ENCODE results near the gene ZHX3.
A peak's percentile ranks its signal among the peaks of the same experiment; 100 is the strongest.
"Not testable (repeated sequence)": the region's sequence is repeated elsewhere in the genome, so short reads cannot be mapped to it uniquely, and the experiment has no call there.

ZHX3 gene

DNA sequence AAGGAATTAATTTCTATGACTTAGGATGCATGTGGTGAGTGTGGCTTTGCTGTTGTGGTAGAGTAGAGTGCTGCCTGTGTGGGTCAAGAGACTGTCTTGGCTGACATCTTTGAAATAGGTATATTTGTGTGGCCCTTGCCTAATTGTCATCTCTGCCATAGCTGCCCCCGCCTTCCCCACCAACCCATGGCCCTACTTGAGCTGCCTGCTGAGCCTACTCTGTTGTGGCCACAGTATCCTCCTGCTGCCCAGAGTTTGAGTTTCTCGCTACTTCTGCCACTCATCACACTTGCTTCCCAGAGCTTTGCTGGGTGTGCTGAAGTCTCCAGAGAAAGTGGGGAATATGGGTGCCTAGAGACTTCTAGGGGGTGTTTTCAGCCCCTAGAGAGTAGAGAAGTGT is 172.2 kb downstream of the ZHX3 start:
- DNase-seq = no peak

DNA sequence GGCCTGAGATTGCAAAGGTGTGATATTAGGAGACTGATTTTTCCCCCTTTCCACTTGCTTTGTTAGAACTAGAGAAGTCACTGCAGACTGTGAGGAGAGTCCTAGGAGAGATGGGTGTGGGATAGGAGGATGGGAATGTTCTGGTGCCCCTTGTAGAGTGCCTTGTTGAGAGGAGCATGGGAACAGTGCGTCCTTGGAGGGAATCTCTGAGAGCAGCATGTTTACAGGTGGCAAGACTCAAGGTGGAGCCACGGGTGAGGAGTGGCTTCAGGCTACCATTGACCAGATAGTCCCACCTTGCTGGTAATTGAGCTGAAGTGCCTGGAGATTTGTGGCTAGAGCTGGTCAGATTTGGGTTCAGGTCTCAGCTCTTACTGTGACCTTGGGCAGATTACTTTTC is 174.2 kb downstream of the ZHX3 start:
- DNase-seq = no peak

DNA sequence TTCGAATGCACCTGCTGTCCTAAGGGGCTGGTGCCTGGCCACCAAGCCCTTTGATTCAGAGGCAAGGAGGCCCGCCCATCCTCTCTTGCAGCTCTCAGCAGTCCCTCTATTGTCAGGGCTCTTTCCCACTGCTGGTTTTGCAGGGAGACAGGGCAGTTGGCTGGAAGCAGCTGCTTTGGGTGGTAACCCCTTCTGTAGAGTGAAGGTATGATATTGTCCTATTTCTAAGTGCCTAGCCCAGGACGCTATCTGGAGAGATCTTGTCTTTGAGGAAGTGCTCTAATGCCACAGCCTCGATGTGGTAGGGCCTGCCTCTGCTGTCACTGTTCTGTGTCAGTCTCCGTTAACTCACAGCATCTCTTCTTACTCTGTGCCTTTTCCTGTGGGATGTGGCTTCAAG is 174.6 kb downstream of the ZHX3 start:
- no peak for DNase-seq

DNA sequence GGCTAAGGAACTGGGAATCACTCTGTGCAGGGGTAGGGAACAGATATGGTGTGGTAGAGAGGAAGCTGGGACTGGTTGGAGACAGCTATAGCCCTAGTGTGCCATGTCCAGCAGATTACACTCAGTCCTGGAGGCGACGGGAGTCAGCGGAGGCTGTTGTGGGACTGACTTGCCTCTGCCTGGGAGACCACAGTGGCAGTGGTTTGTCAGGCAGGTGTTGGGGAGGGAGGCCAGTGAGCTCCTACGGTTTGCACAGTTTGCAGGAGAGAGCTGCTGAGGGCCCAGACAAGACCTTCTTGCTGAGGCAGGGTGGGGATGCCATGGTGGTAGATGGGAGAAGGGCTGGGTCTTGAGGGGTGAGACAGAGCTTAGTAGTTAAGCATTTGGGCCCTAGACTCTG is 175.3 kb downstream of the ZHX3 start:
- DNase-seq = no peak

DNA sequence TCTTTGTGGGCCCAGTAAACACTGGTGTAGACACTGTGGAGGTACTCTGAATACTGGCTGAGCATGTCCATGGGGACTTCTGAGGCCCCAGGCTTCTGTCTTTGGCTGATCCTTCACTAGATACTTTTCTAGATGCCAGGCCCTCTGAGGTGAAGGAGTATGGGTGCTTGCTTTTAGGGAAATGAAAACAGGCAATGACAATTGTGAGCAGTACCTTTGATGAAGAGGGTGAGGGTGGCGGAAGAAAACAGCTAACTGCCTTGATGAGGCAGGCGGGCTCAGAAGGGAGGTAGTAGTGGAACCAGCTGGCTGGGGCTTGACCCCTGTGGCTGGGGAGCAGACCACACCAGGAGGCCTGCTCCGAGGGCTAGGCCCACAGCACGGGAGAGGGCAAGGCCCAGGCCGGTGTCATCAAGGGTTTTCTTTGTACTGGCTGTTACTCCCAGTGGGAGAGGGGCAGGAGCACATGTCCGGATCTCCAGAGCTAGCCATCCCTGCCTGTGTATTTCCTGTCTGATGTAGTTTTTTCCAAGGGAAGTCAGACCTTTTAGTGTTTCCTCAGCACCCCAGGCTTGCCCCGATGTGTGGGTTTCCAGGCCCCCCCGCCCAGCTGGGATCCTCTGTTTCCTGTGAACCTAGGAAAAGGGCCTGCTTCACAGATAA is 176.2 kb downstream of the ZHX3 start:
- DNase-seq = no peak

DNA sequence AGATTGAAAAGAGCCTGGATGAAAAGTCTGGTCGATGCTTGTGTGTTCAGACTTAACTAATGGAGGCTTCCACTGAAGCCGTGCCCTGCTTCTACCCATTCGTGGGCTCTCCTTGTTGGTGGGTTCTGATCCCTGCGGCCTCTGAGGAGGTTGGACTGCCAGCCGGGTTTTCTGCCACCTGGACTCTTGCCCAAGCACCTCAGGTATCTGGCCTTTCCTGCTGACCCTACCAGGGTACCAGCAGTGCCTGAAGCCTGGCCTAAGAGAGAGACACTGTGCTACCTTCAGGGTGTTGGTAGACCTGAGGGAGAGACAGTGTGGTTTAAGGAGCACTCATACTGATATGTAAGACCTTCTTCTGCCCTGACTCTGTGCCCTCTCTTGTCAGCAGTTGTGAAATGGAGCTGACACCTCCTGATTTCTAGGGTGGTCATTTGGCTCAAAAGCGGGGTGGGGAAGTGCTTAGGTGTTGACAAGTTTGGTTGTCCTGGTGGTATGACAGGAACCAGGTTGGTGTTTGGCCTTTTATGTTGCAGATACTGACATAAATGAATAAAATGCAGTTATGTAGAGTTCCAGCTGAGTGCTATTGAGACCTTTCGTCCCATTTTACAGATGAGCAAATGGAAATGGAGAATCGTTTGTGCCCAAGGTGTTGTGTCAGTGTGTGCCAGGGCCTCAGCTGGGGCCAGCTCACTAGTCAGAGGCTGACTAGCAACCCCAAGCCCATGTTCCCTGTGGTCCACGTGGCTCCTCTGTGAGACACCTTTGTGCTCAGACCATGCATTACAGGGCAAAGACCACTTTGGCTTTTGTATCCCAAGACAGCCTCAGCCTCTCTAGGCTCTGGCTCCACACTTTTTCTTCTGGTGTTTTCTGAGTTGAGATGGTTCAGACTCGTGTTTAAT is 177.1 kb downstream of the ZHX3 start:
- no peak for DNase-seq

DNA sequence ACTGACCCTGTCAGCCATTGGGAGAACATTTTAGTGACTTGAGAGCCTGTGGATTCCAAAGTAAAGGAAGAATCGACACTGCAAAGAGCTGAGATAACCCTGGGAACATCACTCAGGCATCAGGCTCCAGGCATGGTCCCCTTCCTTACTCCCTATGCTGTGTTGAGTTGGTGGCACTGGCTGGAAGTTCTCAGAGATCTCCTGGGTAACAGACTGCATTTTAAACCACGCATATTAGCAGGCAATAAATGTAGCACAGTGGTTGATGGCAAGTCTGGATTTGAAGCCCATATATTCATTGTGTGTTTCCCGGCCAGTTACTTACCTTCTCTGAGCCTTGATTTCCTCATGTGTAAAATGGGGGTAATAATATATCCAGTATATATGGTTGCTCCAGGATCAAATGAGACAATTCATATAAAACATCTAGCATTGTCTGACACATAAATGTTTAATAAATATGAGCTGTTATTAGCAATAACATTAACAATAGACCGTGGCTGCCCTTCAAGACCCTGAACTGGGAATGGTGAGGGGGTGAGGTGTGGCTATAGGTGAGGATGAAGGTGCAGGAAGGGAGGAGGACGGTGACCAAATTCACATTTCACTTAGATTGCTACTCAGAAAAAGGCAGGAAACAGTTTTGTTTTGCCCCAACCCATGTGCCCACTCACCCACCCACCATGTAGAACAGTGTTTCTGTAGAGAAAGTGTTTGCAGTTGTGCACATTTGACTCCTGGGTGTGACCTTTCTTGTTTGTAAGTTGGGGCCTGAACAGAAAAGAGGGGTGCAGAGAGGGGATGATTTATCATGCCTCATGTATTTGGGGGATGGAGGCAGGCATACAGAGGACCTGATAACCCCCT is 178.1 kb downstream of the ZHX3 start:
- no peak for DNase-seq

DNA sequence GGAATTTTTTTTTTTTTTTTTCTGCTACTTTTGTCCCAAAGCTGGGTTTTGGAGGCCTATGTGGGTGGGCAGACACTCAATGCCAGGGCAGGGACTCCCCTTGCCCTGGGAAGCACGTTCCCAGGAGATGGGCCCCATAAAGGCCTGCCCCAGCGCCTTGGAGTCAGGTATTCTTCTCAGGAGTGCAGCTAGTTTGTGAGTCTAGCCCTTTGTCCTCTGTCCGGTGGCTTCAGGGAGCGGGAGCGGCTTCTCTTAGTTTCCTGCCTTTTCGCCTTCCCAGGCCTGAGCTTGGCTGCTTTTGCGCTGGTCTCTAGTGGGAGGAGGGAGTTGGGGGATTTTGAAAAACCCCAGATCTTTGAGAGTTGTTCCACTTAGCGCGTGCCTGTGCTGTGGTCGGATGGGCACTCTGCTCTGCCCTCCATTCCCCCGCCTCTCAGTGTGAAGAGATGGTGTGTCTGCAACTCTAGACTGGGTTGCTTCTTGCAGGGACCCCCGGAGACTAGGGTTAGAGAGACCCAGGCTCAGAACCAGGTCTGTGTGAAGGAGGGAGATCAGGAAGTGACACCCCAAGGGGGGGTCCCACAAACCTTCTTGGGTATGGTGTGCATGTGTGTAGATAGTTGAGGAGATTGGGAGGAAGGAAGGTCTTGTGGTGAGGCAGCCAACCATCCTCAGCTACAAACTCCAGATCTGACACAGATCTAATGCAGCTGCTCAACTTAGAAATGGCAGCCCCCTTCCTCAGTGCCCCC is 178.9 kb downstream of the ZHX3 start:
- no peak for DNase-seq

DNA sequence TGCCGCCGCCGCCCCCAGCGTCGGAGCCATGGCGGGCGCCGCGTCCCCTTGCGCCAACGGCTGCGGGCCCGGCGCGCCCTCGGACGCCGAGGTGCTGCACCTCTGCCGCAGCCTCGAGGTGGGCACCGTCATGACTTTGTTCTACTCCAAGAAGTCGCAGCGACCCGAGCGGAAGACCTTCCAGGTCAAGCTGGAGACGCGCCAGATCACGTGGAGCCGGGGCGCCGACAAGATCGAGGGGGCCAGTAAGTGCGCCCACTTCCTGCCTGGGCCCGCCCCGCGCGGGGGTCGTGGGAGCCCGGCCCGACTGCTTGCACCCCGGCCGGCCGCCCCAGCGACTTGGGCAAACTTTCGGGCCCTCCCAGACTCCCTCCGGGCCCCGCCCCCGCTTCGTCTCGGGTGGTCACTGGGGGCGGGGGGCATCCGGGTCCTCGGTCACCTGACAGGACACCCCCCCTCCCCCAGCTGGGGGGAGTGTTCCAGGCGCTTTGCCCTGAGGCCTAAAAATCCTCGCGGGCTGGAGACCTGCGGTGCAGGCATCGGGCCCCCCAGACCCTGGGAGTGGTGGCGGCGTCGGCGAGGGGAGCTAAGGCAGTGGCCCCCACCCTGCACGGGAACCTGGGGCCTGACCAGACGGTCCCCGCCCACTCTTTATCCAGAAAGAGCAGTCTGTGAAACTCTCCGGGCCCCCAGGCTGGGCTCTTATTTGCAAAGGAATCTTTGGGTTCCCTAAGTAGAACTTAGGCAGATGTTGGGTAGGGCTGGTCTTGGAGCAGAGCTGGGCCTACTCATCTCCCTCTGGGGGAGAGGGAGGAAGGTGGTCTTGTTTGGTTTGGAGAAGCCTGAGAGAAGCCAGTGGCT is 179.7 kb downstream of the ZHX3 start:
- peak; percentile 53 for DNase-seq

DNA sequence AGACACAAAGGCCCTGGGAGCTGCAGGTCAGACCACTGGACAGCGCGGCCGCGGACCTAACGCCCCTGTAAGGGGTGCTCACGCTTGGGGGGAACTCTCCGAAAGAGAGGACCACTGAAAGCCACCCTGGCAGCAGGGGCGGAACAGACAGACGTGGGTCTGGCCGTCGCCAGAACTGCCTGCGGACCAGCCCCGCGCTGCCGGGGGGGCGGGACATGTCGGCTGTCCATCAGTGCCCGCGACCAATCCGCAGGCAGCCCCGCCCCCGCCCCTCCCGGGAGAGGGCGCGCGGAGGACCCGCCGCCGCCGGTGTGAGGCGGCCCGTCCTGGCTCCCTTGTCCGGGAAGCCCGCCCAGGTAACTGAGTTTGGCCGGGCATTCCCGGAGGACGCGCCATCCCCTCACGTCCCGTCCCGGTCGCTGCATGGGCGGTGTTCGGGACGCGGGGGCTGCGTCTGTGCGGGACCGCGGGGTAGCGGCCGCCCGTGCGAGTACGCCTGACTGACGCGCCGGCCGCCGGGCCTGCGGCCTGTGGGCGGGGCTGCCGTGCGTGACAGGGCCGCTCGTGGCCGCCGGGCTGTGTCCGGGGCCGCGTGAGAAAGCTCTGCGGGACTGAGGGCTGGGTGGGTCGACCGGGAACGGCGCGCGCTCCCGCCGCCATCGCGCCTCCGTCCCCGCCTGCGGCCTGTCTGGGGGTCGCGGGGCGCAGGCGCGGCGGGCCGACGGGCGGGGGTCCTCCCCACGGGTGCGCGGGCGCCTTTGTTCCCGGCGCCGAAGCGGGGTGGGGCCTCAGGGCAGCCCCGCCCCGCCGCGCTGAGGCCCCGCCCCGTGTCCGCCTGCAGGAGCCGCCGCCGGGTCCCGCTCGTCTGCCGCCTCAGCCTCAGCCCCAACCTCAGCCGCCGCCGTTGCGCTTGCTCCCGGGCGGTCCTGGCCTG is 180.6 kb downstream of the ZHX3 start, which contains the start of gene PLCG1:
PLCG1 (plus strand) TSS at position 864 of the 934 bp plus-strand sequence. CDS start 99 bp downstream, outside the sequence.
- peak; percentile 88 for DNase-seq

DNA sequence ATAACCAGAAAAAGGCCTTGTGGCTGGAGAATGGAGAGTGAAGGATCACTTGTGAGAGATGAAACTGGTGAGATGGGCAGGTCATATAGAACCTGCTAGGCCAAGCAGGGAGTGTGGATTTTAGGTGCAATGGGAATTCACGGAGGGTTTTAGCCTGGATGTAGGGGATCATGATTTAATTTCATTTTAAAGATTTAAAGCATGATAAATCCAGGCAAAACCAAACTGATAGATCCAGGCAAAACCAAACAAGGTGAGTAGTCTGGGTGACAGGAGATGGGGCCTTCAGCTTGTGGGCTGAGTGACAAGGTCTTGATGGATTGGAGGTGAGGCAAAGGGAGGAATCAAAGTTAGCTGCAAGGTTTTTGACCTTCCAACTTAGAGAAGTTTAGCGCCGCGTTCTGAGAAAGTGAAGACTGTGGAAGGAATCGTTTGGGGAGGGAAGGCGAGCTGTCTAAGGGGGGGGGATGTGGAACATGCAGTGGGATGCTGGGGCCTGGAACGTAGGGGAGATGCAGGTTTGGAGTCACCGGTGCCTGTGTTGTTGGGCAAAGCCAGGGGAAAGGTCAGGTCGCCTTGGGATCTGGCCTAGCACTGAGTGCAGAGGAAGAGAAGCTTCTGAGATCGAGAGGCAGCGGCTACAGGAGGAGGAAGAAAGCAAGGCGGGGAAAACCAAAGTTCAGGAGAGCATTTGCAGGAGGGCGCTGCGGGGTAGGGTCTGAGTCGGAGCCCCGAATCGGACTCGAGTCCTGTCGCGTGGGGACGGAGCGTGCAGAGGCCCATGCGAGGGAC is 181.4 kb downstream of the ZHX3 start:
- no peak for DNase-seq

DNA sequence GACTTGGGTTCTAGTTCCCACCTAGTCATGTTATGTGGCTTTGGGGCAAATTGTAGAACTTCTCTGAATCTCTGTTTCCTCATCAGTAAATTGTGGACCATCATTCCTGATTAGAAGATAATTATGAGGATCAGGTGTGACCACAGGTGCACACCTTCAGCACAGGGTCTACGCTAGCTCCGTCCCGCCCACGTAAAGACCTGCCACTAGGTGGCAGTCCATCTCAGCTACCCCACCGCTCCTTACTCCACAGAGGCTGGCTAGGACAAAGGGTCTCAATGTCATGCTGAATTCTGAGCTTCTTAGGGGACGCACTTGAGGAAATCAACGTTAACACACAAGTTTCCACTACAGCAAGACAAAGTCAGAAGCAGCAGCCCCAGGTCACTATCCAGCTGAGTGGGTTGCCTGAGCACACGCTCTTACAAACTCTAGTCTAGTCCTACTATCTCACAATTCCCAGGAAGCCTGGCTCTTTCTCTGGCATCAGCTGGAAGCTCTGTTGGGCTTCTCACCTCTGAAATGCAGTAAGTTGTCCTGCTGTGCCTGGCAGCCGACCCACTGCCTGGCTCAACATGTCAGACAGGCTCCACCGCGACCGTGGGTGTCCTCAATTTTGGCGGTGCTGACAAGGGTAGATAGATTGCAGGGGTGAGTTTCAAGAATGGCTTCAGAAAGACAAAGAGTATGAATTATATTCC is 182.2 kb downstream of the ZHX3 start:
- DNase-seq = peak; percentile 57

DNA sequence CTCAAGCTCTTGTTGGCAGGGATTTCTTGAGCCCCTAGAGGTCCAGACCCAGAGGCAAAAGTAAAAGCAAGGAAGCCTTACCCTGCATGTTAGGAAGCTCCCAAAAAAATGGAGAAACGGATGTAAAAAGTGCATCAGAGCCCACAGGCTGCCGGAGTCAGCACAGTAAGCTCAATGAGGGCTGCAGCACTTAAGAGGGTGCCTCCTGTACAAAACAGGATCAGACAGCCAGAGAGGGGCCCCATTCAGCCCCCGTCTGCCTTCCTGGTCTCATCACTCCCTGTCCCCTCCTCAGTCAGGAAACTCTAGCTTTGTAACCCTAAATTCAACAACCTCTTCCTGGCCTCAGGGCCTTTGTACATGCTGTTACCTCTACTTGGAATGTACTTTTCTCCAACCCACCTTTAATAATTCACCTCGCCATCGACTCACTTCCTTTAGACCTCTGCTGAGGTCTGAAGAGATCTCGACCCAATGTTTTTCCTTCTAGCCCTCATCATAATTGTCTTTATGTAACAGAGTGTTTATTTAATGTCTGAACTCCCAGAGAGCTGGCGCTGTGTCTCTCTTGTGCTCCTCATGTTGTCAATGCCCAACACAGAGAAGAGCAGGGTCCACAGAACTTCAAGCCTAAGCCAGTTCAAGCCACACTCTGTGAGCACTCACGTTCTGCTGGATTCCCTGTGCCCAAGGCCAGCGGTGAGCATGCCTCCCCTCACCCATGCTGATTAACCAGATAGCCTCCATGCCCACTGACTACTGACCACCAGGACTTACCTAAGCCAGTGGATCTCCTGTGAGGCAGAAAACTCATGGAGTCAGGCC is 183.0 kb downstream of the ZHX3 start:
- DNase-seq = no peak

DNA sequence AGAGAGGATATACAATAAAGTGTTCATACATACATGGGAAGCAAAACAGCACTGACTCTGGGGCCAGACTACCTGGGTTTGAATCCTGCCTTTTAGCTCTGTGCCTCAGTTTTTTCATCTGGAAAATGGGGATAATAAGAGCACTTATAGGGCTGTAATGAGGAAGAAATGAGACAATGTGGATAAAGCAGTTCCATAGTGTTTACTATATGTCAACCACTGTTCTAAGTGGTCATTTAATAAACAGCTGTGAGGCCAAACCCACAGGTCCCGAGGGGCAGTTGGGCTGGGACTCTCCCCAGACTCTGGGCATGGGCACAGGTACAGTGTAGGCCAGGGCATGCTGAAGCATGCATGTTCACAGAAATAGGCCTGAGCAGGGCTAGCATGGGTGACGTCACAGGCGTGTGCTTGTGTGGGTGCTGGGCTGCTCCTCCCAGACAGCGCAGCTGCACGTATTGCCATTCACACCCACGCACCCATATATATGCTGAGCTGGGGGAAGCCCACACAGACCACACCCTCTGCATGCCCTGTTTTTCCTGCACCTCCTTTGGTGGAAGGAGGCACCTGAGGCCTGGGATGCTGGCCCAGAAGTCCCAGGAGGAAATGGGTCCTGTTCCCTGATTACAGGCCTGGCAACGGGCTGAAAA is 183.7 kb downstream of the ZHX3 start:
- peak; percentile 47 for DNase-seq

DNA sequence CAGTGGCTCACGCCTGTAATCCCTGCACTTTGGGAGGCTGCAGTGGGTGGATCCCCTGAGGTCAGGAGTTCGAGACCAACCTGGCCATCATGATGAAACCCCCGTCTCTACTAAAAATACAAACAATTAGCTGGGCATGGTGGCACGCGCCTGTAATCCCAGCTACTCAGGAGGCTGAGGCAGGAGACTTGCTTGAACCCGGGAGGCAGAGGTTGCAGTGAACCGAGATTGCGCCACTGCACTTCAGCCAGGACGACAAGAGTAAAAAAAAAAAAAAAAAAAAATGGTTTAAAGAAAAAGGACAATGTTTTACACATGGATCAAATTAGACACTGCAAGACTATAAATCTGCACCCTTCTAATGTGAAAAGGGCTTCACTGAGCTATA is 185.1 kb downstream of the ZHX3 start:
- not testable (repeated sequence) for DNase-seq

DNA sequence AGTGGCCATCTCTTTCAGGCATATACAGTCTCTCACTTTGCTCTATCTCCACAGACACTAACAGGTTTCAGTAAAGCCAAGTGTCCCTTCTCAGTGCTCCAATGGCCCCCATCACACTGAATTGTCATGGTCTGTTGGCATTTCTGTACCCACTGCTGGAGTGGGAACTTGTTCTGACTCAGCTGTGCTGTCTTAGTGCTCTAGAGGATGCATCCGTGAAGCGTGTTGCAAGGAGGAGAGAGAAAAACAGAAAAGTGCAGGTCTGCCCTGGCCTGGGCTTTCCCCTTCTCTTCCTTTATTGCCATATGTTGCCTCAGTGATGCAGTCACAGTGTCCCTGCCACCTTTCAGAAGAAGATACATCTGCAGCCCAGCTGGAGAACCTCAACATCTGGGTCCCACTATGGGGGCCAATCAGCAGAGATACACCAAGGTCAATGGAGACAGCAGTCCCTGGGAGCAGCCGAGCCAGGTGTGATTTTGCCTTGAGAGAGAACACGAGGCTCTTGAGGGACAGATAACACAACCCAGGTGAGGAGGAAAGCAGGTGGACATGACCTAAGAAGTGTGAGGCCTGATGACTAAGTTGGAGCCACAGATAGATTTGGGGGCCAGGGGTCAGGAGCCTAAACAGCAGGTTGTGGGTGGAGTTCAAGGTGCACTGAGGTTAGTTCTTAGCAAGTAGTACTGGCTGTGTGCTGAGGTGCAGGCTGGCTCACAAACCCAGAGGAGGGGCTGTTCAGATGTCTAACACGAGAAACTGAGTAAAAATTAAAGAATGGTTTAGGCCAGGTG is 185.7 kb downstream of the ZHX3 start:
- no peak for DNase-seq
